Measurements from ENCODE around the gene MSH3. TPM values are rescaled to one million over a fixed set of nuclear protein-coding genes. Genes with fewer than 3 reads are reported as not detected.
"Not testable (repeated sequence)": the region's sequence is repeated elsewhere in the genome, so short reads cannot be mapped to it uniquely, and the experiment has no call there.

The MSH3 gene
- total and polyA plus RNA-seq, 12 donors = 2.8 to 24.6 (median 11.7) TPM

- TF ChIP-seq CTCF (IDR thresholded peaks at IDR 0.05) = no peak
- TF ChIP-seq POLR2A (IDR thresholded peaks at IDR 0.05) = no peak
- Histone ChIP-seq H3K4me3 (no peak overlapping the region), H3K4me1 (replicated peaks in 1 of 2) (no peaks in the 10 kb centered on the region), H3K27ac (no peak overlapping the region), H3K27me3 (no peaks in the 10 kb centered on the region), H3K9me3 (replicated peaks in 1 of 3) (no peaks in the 10 kb centered on the region), H3K36me3 (replicated peaks in 1 of 2) (peaks cover 0 to 5% of the 10 kb centered on the region in 2 donors)
- WGBS, 4 donors = 91 to 100% (median 96%) methylated on average over 4 of the region's 4 CpGs
- intact Hi-C loops (cut with DNase I) = no loop called here
- DNase-seq = no peak
These were observed 84.6 kb downstream of the MSH3 start for GRCh38 chr5:80739057-80739456.

GRCh38 chr5:80739496-80739895 is 85.0 kb downstream of the MSH3 start:
- Histone ChIP-seq H3K27me3 (no peaks in the 10 kb centered on the region), H3K36me3 (replicated peaks in 1 of 2) (peaks cover 0 to 5% of the 10 kb centered on the region in 2 donors), H3K4me1 (replicated peaks in 1 of 2) (no peaks in the 10 kb centered on the region), H3K9me3 (replicated peaks in 1 of 3) (no peaks in the 10 kb centered on the region), H3K4me3 (no peak overlapping the region), H3K27ac (no peak overlapping the region)
- DNase-seq = no peak
- TF ChIP-seq POLR2A (IDR thresholded peaks at IDR 0.05) (no peak), CTCF (IDR thresholded peaks at IDR 0.05) (no peak)
- WGBS, 4 donors = 87 to 91% (median 90%) methylated on average over 4 of the region's 4 CpGs
- intact Hi-C loops (cut with DNase I) = no loop called here

- no peak for TF ChIP-seq POLR2A (IDR thresholded peaks at IDR 0.05)
- no peak for TF ChIP-seq CTCF (IDR thresholded peaks at IDR 0.05)
- no peak for DNase-seq
- no peak overlapping the region for H3K4me3 ChIP-seq
- H3K36me3 ChIP-seq (replicated peaks in 1 of 2) = peaks cover 0 to 5% of the 10 kb centered on the region in 2 donors
- intact Hi-C loops (cut with DNase I) = no loop called here
- WGBS, 4 donors = 80 to 89% (median 84%) methylated on average over 2 of the region's 2 CpGs
- H3K27ac ChIP-seq = no peak overlapping the region
- H3K9me3 ChIP-seq (replicated peaks in 1 of 3) = no peaks in the 10 kb centered on the region
- H3K27me3 ChIP-seq = no peaks in the 10 kb centered on the region
- no peaks in the 10 kb centered on the region for H3K4me1 ChIP-seq (replicated peaks in 1 of 2)
These were observed 85.4 kb downstream of the MSH3 start for GRCh38 chr5:80739898-80740297.

- WGBS, 4 donors = 93 to 97% (median 96%) methylated on average over 12 of the region's 12 CpGs
- intact Hi-C loops (cut with DNase I); H3K36me3 ChIP-seq (replicated peaks in 1 of 2); H3K4me3 ChIP-seq; DNase-seq; H3K4me1 ChIP-seq (replicated peaks in 1 of 2); H3K27ac ChIP-seq; H3K27me3 ChIP-seq; H3K9me3 ChIP-seq (replicated peaks in 1 of 3): not testable (repeated sequence)
These were observed 86.0 kb downstream of the MSH3 start for GRCh38 chr5:80740488-80740887.

- H3K4me1 ChIP-seq (replicated peaks in 1 of 2) = no peaks in the 10 kb centered on the region
- no peak overlapping the region for H3K27ac ChIP-seq
- 66 to 87% (median 73%) methylated on average over 1 of the region's 1 CpG for WGBS, 4 donors
- H3K9me3 ChIP-seq (replicated peaks in 1 of 3) = no peaks in the 10 kb centered on the region
- intact Hi-C loops (cut with DNase I) = no loop called here
- no peaks in the 10 kb centered on the region for H3K27me3 ChIP-seq
- TF ChIP-seq POLR2A (IDR thresholded peaks at IDR 0.05) (no peak), CTCF (IDR thresholded peaks at IDR 0.05) (no peak)
- H3K36me3 ChIP-seq (replicated peaks in 1 of 2) = peaks cover 0 to 5% of the 10 kb centered on the region in 2 donors
- no peak overlapping the region for H3K4me3 ChIP-seq
- DNase-seq = no peak
These were observed 86.5 kb downstream of the MSH3 start for GRCh38 chr5:80740999-80741398.
